Aortic smooth muscle cell (primary cell): ENCODE results near the gene DCBLD2. TPM values are rescaled to one million over a fixed set of nuclear protein-coding genes. Genes with fewer than 3 reads are reported as not detected.

Source experiments
- total RNA-seq: library from RNA; depleted of rRNA; stranded (reverse); fragments of >200 nt; gene quantifications from 2 replicates; pipeline ENCODE4 v1.2.3, GENCODE V29; 2014

DCBLD2 gene
- total RNA-seq: 127 and 209 TPM in 2 replicates

GRCh38 chr3:98901392-98902350 lies at the start of gene DCBLD2:
Gene DCBLD2 (minus strand): TSS chr3:98901695. CDS start chr3:98901326, 369 bp downstream.

GRCh38 chr3:98763076-98763475 lies 138.4 kb downstream of the DCBLD2 start, which contains the start of gene ST3GAL6:
Gene ST3GAL6 (plus strand): TSS chr3:98763340. CDS start chr3:98768441, 5,101 bp downstream.

Other genes starting within 250 kb of the DCBLD2 start
- gene ST3GAL6, start 138.4 kb downstream of the DCBLD2 start, total RNA-seq: 4.9 and 11.3 TPM in 2 replicates